AG20443 (cell line): ENCODE data around the gene RIOX2.

Source experiments
- DNase-seq: peaks from one replicate; pipeline ENCODE4 v3.0.0; 2012; ENCODE audit warnings: low spot score, mixed read lengths

The RIOX2 gene

DNA sequence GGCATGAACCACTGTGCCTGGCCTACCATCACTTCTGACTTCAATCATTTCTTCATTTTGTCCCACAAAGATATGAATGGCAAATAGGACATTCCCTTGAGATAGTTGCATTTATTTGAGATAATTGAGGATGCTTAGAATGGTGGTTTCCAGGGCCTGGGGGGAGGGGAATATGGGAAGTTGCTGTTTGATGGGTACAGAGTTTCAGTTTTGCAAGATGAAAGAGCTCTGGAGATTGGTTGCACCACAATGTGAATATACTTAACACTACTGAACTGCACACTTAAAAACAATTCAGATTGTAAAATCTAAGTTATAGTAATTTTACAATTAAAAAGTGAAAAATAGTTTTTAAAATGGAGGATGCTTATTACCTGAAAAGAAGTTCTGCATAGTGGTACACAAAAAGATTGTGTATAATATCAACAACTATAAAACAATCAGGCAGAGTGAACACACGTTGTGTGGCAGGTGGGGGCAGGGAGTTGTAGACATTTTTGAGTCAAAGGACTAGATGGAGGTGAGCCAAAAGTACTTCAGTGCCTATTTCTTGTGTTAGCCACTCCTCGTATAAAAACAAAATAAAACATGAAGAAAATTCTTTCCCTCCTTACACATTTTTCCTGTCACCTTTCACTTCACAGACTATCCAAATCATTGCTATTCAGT is 18.5 kb upstream of the RIOX2 start:
- no peak for DNase-seq

DNA sequence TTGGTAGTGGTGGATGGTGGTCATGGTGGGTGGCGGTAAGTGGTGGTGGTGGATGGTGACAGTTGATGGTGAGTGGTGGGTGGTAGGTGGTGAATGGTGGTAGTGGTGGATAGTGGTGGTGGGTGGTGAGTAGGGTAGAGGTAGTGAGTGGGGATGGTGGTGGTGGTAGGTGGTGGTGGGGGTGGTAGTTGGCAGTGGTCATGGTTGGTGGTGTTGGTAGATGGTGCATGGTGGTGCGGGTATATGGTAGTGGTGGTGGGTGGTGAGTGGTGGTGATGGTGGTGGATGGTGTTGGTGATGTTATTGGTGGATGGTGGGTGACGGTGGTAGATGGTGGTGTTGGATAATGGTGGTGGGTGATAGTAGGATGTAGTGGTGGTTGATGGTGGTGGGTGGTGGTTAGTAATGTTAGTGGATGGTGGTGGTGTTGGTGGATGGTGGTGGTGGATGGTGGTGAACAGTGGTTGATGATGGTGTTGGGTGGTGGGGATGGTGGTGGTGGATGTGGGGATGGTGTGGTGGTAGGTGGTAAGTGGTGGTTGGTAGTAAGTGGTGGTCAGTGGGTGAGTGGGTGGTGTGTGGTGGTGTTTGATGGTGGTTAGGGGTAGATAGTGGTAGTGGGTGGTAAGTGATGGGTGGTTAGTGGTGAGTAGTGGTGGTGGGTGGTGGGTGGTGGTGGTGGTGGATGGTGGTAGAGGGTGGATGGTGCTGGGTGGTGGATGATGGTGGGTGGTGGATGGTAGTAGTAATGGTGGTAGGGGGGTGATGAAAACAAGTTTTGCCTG is 16.7 kb upstream of the RIOX2 start:
- no peak for DNase-seq

DNA sequence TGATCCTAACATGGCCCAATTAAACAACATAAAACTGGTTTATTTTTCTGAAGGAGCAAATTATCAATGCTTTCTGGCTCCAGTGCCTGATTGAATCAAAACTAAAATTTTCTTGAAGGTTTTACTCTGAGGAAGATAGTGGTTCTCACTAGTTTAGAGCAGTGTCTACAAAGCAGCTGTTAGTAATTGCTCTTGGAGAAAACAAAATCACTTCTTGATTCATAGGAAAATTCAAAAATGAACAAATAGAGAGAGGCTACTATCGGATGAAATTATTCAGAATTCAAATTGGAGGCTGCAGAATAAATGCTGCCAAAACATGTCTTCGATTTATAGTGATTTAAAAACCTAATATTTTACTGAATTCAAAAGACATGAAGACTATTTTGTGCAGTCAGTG is 15.1 kb upstream of the RIOX2 start:
- no peak for DNase-seq

DNA sequence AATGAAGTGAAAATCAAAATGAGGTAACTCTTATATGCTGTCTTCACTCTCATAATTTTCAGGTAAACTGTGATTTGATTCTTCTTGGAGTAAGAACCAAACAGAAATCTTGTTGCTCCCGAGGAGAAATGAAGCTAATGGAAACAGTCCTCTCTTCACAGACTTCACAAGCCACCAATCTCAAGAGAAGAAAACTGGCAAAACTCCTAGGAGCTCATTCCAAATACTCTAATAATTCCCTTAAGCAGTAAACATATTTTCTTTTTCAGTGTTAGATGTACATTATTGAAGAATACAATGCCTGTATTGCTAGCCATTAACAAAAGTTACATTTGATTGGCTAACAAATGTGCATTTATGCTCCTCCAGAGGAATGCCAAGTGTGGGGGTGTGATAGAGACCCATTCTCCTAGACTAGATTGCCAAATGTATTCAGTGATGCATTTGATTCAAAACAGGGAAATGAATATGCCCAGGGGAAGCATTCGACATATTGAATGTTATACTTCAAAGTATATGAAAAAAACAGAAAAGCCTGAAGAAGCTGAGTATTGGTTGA is 11.8 kb upstream of the RIOX2 start:
- DNase-seq = no peak

DNA sequence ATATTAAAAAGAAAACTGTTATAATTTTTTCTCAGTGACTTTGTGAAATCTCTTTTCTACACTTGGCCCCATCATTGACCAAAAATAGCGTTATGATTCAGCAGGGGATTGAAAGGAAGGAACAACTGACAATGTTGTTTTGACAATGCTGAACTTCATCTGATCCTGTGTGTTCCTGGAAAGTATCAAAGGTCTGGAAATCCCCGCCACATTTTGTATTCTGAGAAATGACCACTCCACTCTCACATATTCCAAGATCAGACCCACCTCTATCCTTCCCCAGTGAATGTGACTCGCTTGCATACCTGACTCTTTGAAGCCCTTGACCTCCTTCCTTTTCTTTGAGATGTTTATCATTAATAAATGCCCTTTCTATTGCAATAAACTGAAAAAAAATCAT is 9.7 kb upstream of the RIOX2 start:
- DNase-seq = no peak

DNA sequence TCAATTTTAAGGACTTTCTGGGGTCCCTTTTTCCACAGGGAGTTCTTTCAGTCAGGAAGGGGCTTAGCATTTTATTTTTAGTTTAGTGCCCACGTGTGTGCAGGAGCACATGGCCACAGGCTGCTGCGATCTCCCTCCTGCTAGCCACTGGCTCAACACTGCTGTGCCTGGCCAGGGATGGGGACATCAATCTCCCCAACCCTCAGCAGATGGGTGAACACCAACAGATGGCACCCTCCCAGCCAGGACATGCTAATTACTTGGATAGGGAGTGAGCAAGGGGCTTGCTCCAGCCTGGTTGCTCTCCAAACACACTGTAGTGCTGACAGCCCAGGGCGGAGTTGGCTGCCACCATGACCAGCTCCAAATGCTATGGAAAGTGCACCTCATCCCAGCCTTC is 7.4 kb upstream of the RIOX2 start:
- no peak for DNase-seq

DNA sequence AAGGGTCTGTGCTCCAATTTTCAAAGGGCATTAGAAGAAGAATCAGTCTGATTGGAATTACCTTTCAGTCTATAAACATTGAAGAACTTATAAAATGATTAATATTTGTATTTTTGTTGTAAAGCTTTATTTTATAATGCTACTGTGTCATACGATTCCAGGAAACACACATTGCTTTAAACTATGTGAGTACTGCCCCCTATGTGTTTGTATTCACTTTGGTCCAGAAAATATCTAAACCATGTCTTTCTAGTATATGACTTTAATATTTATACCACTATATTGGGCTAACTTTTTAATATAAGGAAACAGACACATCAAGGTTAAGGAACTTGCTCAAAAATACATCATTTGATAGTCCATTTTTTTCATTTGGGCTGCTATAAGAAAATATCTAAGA is 3.2 kb upstream of the RIOX2 start:
- DNase-seq = no peak

DNA sequence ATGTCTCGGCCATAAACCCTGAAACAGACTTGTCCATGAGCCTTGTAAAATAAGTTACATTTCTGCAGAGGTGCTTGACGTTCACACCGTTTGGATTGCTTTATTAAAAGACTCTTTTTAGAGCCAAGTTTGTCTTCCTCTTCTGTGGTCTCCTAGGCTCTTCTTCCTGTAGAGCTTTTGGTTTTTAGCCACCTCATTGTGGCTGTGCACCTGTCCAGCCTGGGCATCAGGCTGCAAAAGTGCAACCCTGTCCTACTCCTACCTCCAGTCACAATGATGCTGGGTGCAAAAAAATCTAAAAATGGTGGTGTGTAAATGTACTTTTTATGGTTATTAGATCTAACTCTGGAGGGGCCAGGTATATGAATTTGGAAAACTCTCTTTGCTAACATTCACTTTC is 2.8 kb upstream of the RIOX2 start:
- DNase-seq = no peak

DNA sequence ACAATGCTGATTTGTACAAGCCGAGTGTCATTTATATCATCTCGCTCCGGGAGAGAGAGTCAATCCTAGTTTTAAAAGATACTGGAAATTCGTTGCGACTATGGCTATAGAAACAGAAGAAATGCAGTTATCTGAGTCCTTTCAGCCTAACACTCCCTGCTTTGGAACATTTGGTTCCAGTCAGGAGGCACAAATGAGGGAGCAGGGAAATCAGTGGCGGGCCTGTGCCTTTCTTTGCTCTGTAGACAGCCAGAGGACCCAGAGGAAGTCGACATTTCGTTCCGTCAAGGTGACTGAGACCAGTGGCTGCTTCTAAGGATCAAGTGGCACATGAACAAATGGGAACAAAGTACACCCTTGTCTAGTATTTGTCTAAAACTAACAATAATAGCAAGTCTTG is 745 bp upstream of the RIOX2 start:
- no peak for DNase-seq

DNA sequence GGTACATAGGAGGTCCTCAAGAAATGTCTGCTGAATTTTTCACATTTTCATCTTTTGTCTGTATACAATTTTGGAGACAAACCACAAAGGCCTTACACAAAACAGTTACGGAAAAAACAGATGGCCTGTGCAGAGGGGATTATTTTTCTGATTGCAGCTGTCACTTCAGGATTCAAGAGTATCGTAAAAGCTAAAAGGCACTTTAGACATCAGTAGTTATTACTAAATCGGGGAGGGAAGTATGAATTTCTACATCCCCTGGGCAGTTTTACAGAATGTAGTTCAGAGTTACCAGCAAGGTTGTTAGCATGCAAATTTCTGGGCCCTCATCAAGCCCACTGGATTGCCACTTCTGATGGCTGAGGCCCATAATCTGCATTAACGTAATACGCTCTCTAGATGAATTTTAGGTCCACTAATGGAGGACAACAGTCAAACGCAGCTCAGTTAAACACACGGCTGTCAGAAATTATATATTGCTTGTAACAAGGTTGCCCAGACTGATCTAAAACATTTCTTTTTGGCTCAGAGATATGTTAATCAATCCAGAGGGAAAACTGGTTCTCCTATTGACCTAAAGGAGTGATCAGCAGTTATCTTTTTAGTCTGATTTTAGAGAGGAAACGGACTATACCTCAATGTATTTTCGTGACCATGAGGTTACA is 1.1 kb downstream of the RIOX2 start:
- no peak for DNase-seq

DNA sequence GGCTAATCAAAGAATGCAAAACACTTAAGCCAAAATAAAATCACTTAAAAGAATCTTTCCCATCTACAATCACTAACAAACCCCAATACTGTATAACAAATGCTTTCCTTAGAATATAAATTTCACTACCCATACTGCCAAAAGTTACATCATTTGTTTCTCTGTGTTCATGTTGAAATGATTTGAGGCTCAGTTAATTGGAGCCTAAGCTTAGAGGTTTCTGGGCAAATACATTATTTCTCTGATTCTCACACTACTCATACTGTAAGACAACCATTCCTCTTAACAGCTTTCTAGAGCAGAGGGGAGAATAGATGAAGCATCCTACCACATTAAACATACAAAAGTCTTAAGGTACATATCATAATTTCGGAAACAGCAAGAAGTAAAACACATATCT is 2.1 kb downstream of the RIOX2 start:
- no peak for DNase-seq

DNA sequence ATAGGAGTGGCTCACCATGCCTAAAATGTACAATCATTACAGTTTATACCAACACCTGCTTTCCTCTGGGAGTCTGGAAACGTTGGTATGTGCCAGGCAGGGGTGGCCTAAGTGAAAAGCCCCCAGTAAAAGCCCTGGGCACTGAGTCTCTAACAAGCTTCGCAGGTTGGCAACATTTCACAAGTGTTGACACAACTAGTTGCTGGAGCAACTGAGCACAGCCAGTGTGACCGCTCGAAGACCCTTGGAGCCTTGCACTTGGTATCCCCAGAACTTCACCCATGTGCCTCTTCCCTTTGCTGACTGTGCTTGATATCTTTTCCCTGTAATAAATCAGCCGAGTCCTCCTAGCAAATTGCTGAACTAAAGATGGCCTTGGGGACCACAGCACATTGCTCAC is 2.7 kb downstream of the RIOX2 start:
- no peak for DNase-seq

DNA sequence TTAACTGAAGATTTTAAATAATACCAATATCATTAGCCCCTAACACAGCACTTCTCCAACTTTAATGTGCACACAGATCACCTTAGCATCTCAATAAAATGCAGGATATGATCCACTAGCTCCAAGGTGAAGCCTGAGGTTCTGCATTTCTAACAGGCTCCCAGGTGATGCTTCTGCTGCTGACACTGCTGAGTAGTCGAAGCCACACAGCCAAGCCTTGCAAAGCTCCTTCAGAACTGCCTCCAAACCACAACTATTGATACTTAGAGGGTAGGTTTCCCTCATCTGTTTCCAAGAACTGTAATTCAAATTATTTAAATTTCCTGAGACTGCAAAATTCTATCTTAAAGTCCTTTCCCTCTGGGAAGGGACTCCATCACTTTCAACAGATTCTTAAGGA is 3.9 kb downstream of the RIOX2 start:
- DNase-seq = no peak

DNA sequence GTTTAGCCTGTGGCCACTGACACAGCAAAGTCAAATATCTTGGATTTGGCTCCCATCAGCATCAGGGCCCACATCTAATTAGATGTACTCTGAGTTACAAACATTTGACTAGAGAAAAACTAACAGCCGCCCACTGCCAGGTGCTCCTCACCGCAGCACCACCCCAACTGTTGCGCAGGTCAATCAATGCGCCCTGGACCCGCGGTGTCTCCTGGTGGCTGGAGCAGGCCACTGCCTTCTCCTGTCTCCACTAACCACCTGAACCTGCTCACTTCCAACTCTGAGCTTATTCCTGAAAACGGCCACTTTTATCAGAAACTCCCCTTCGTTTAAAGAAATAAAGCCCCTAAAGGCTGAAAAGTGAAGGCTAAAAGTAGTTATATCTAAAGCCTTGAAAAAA is 4.3 kb downstream of the RIOX2 start:
- DNase-seq = no peak

DNA sequence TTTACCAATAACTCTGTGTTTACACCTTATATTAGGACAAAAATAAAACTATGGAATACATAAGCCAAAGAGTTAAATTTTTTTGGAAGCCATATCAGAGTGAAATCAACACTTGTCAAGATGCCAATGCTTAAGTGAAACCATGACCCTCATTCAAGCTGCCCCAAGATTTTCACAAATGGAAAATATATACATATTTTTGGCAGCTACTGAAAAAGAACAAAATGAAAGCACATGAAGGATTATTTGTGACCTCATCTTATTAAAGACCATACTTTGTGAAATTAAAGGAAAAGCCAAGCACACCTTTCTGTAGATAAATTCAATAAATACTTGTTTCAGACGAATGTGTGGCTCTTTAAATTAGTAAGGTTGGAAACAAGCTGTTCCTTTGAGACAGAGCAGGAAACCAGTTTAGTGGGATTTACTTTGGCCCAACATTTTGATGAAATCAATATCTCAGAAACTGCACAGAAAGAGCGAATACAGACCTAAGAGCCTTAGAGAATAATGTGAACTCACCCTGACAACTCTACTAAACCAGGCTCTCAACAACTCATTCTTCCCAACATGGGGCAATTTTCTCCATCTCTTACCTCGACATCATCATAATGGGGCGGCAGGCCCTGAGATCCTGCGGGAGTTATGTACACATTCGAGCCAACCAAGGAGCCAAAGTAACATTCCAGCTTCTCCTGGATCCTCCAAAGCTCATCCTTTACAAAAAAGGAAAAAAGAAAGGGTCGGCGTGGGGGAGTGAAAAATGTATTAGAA is 11.1 kb downstream of the RIOX2 start:
- no peak for DNase-seq

DNA sequence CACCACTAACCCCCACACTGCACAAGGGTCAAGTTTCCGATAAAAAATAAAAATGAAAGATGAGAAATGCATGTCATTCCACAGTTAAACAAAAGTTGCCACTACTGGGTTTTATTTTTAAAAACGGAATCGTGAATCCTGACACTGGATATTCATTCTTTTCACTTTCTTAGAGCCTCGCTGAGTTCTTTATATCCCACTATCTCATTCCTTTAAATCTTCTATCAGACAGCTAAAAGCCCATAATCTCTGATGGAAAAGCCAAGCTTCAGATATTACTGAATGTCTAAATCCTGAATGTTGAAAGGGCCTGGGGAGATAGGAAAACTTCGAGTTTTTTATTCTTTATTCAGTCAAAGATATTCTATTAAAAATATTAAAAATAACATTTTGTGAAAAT is 11.7 kb downstream of the RIOX2 start:
- DNase-seq = no peak

DNA sequence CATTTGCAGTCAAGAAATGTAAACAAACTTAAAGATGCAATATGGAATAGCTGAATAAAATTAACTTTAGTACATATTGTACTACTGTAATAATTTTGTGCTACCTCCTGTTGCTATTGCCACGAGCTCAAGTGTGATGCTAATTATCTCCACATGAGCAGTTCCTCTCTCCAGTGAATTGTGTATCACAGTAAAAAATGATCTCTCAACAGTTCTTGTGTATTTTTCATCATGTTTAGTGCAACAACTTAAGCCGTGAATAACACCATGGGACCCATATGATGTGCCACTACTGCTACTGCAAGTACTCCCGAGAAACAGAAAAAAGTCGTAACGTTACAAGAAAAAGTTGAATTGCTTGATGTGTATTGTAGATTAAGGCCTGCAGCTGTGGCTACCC is 12.4 kb downstream of the RIOX2 start:
- DNase-seq = no peak

DNA sequence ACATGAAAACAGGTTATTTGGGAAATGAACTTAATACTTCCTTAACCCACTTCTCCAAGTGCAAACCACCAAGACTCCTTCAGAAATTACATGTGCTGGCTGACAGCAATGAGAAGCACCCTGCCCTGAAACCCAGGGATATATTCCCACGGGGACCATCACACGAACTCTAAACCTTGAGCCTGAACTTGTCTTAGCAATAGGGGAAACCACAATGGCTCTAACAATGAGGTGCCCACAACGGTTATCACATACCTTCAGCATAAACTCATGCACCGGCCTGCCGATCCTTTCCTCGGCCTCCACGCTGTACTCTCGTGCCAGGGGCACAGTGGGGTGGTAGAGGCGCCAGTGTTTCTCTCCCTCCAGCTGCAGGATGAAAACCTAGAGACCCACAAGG is 13.4 kb downstream of the RIOX2 start:
- no peak for DNase-seq

DNA sequence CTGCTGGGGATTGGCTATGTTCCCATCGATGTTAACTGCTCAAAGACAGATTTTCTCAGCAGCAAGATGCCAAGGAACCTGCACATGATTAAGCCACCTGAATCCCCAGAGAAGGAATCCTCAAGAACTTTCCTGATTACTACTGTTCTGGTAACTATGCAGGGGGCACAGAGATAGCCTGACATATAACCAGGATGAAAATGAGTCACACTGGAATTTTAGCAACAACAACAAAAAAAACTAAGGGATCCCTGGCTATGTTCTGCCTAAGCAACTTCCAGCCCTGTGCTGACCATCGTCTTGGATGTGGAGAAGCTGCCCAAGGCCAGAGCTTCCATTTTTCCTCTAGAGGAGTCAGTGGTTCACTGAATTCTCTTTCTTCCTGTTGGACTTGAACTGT is 13.8 kb downstream of the RIOX2 start:
- DNase-seq = no peak

DNA sequence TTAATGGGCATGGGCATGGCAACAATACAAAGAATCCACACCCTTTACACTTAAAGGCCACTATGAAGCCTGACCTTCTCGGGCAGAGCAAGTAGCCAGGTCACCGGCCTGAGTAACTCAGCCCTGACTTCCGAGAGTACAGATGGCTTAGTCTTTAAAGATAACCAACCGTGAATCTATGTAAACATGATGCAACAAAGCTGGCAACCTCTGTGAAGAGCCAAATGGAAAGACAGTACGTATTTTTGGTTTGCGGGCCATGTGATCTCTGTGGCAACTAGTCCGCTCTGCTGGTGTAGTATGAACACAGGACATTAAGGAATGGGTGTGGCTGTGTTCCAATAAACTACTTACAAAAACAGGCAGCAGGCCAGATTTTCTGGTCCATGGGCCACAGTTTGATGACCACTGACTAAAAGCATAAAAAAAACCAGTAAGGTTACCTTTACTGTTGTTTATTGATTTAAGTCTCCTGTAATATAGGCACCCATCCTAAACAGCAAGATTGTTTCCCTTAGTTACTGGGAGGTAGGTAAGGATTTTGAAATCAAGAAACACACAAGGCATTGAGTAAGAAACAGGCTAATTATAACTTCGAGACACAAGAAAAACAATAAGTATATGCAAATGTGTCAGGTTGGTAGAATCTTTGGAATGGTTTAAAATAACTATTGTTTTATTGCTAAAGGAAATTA is 14.5 kb downstream of the RIOX2 start:
- DNase-seq = no peak

DNA sequence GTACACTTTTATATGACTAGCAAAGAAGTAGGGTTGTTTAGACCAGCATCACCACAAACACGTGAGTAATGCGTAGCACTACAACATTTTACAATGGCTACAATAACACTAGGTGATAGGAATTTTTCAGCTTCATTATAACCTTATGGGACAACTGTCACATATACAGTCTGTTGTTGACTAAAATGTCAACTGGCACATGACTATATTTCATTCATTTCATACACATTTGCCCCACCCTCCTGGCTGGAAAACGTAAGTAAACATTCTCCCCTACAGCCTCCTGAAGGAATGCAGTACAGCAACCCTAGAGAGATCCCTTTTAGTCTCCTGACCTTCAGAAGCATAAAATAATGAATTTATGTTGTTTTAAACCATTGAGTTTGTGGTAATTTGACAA is 16.2 kb downstream of the RIOX2 start:
- DNase-seq = no peak
